HL-60/S4 treated with phorbol 12-myristate 13-acetate at 8.2 ng/mL for 4 days and 3 days (cell line): ENCODE data around the gene AMTN.

Experiments
- in situ Hi-C: fragments of 300-500 bp; cut with MboI; formaldehyde crosslinking; loops from 2 replicates; pipeline ENCODE4 v1.15.0; 2022; ENCODE audit warnings: low sequenced_read_pairs

AMTN gene

DNA sequence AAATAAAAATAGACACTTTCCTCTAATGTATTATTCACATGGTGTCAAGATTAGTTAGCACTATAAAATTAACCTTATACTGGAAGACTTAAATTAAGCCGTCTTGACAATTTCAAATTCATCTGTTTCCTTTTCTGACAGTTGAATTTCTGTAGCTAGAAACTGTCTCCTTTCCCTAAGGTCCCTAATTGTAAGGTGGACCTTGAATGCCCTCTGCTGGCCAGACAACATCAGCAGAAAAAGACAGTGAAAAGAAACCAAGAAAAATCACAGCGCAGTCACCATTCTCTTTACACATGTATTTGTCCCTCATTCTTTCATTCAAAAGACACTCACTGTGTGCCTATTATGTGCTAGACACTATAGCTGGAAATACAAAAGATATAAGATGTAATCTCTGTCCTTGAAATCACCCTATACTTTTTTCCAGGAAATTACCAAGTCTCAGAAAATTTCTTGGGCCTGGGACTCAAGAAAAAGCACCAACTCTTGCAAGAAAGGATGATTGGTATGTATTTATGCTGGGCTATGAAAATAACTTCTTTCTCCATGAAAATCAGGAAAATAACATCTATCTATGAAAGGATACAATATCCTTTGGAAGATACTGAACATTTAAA is 41.0 kb downstream of the AMTN start:
- in situ Hi-C loops, result no loop called here

GRCh38 chr4:70559924-70560323 is 41.6 kb downstream of the AMTN start:
- in situ Hi-C loops, result no loop called here

DNA sequence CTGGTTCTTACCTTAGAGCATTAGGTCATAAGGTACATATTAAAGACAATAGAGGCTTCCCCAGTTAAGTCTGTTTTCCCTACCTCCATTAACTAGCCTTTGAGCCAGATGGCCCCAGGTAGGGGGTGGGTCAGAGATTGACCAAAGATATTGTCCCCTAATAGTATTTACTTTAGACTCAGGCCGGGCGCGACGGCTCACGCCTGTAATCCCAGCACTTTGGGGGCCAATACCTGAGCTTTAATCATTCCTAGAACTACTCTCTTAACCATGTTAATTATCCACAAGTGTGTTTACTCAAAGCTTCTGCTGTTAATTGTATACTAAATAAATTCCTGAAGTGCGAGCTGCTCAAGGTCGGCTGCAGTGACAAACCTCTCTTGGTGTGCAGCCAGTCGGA is 45.7 kb downstream of the AMTN start:
- in situ Hi-C loops, result no loop called here

DNA sequence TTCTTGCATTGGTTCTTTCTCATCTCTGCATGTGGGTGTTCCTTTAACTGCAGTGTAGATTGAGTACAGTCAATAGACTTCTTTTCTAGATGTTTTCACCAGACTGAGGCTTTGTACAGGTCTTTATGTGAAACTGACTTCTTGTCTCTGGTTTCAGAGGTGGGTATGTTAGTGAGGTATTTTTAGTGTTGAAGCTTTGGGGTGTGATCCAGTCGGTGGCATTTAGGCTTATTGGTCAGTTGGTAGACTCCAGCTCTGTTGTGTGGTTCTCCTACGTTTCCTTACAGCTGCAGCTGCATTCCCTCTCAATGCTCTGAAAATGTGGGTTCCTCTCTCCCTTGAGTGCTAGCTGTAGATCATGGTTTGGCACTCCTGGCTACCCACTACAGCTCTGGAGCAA is 52.4 kb downstream of the AMTN start:
- in situ Hi-C loops, result no loop called here

DNA sequence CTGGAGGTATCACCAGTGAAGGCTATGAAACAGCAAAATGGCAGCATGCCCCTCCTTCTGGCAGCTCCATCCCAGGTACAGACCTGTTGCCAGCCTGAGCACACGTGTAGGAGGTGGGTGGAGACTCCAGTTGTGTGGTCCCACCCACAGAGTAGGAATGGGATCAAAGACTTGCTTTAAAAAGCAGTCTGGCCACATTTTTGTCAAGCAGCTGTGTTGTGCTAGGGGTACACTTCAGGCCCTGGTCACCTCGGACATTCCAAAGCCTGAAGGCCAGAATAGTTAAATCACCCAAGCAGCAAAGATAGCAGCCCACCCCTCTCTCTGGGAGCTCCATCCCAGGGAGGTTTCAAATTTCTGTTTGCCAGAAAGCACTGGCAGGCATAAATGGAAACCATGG is 53.4 kb downstream of the AMTN start:
- in situ Hi-C loops, result no loop called here

- in situ Hi-C loops, result no loop called here
Measured at GRCh38 chr4:70575964-70576363, 57.6 kb downstream of the AMTN start.

- in situ Hi-C loops, result no loop called here
Measured at GRCh38 chr4:70577220-70577927, 59.0 kb downstream of the AMTN start.

DNA sequence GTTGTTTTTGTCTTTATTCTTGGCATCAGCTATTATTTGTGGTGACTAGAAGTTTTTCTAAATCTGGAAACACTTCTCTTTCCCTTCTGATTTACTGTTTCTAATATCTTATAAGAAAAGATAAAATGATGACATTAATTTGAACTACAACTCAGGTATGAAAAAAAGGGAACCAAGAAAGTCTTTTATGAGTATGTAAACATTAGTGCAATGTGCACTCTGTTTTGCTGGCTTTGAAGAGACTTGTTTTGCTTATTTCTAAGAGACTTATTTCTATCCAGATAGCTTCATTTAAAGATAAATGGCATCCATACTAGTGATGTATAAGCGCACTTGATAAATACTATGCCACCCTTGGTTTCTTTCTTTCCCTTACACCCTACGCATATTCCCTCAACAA is 63.6 kb downstream of the AMTN start:
- in situ Hi-C loops, result no loop called here
